Measurements from ENCODE around the gene EFHC1.

Gene EFHC1

DNA sequence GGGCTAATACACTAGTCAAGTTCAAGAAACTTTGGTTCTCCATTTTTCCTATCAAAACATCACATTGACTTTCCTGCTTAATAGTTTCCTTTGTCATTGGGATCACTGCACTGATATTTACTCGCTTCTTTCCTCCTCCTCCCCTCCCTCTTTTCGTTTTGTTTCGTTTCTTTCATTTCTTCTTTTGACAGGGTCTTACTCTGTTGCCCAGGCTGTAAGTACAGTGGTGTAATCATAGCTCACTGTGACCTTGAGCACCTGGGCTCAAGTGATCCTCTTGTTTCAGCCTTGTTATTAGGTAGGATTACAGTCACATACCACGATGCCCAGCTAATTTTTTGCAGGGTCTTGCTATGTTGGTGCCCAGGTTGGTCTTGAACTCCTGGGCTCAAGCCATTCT is 45.9 kb upstream of the EFHC1 start:
- Histone ChIP-seq H3K36me3 (ENCODE audit: insufficient read depth, low read length) (no peaks in the 10 kb centered on the region), H3K9me2 (replicated peaks; ENCODE audit: low read depth, low read length) (no peaks in the 10 kb centered on the region), H3K4me1 (ENCODE audit: insufficient read depth, low read length, poor library complexity, severe bottlenecking) (peaks cover 21% of the 10 kb centered on the region), H3K4me2 (ENCODE audit: low read depth, low read length, poor library complexity, severe bottlenecking) (no peak overlapping the region), H3K27me3 (ENCODE audit: insufficient read depth, low read length, poor library complexity, severe bottlenecking) (no peaks in the 10 kb centered on the region), H3K9me3 (ENCODE audit: insufficient read depth, low read depth, low read length) (no peaks in the 10 kb centered on the region; the same call in 1 of the 2 replicates), H2AFZ (ENCODE audit: low read length) (no peak overlapping the region), H3K4me3 (ENCODE audit: low read length, poor library complexity, severe bottlenecking) (no peak overlapping the region), H4K20me1 (ENCODE audit: insufficient read depth, low read length, poor library complexity, severe bottlenecking) (no peaks in the 10 kb centered on the region), H3F3A (ENCODE audit: low read depth) (no peaks in the 10 kb centered on the region), H3K9ac (ENCODE audit: low read depth, low read length, poor library complexity, severe bottlenecking) (no peak overlapping the region), H3K79me2 (ENCODE audit: insufficient read depth, low read length) (no peaks in the 10 kb centered on the region)
- TF ChIP-seq, protein P1, sequence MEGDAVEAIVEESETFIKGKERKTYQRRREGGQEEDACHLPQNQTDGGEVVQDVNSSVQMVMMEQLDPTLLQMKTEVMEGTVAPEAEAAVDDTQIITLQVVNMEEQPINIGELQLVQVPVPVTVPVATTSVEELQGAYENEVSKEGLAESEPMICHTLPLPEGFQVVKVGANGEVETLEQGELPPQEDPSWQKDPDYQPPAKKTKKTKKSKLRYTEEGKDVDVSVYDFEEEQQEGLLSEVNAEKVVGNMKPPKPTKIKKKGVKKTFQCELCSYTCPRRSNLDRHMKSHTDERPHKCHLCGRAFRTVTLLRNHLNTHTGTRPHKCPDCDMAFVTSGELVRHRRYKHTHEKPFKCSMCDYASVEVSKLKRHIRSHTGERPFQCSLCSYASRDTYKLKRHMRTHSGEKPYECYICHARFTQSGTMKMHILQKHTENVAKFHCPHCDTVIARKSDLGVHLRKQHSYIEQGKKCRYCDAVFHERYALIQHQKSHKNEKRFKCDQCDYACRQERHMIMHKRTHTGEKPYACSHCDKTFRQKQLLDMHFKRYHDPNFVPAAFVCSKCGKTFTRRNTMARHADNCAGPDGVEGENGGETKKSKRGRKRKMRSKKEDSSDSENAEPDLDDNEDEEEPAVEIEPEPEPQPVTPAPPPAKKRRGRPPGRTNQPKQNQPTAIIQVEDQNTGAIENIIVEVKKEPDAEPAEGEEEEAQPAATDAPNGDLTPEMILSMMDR (conservative IDR thresholded peaks at IDR 0.05; ENCODE audit: low read length), result no peak
- TF ChIP-seq EZH2phosphoT487 (IDR thresholded peaks at IDR 0.05; ENCODE audit: borderline replicate concordance), result no peak

- Histone ChIP-seq H3K9ac (ENCODE audit: low read depth, low read length, poor library complexity, severe bottlenecking) (no peak overlapping the region), H3K27me3 (ENCODE audit: insufficient read depth, low read length, poor library complexity, severe bottlenecking) (no peaks in the 10 kb centered on the region), H3K4me3 (ENCODE audit: low read length, poor library complexity, severe bottlenecking) (no peak overlapping the region), H3K4me1 (ENCODE audit: insufficient read depth, low read length, poor library complexity, severe bottlenecking) (peaks cover 23% of the 10 kb centered on the region), H2AFZ (ENCODE audit: low read length) (no peak overlapping the region), H4K20me1 (ENCODE audit: insufficient read depth, low read length, poor library complexity, severe bottlenecking) (no peaks in the 10 kb centered on the region), H3F3A (ENCODE audit: low read depth) (no peaks in the 10 kb centered on the region), H3K79me2 (ENCODE audit: insufficient read depth, low read length) (no peaks in the 10 kb centered on the region), H3K4me2 (ENCODE audit: low read depth, low read length, poor library complexity, severe bottlenecking) (no peak overlapping the region), H3K9me3 (ENCODE audit: insufficient read depth, low read depth, low read length) (no peaks in the 10 kb centered on the region; the same call in 1 of the 2 replicates), H3K36me3 (ENCODE audit: insufficient read depth, low read length) (no peaks in the 10 kb centered on the region), H3K9me2 (replicated peaks; ENCODE audit: low read depth, low read length) (no peaks in the 10 kb centered on the region)
- TF ChIP-seq, protein P1 (conservative IDR thresholded peaks at IDR 0.05; ENCODE audit: low read length), result no peak
- TF ChIP-seq EZH2phosphoT487 (IDR thresholded peaks at IDR 0.05; ENCODE audit: borderline replicate concordance), result no peak
Observed at GRCh38 chr6:52375780-52376556, 44.2 kb upstream of the EFHC1 start.

GRCh38 chr6:52376763-52377162 is 43.4 kb upstream of the EFHC1 start:
- H3K9me2 ChIP-seq (replicated peaks; ENCODE audit: low read depth, low read length), result no peaks in the 10 kb centered on the region
- no peaks in the 10 kb centered on the region for H3K27me3 ChIP-seq (ENCODE audit: insufficient read depth, low read length, poor library complexity, severe bottlenecking)
- no peak overlapping the region for H2AFZ ChIP-seq (ENCODE audit: low read length)
- no peak overlapping the region for H3K4me3 ChIP-seq (ENCODE audit: low read length, poor library complexity, severe bottlenecking)
- no peaks in the 10 kb centered on the region for H3K36me3 ChIP-seq (ENCODE audit: insufficient read depth, low read length)
- no peaks in the 10 kb centered on the region for H3F3A ChIP-seq (ENCODE audit: low read depth)
- no peak overlapping the region for H3K4me2 ChIP-seq (ENCODE audit: low read depth, low read length, poor library complexity, severe bottlenecking)
- no peaks in the 10 kb centered on the region; the same call in 1 of the 2 replicates for H3K9me3 ChIP-seq (ENCODE audit: insufficient read depth, low read depth, low read length)
- no peaks in the 10 kb centered on the region for H4K20me1 ChIP-seq (ENCODE audit: insufficient read depth, low read length, poor library complexity, severe bottlenecking)
- TF ChIP-seq EZH2phosphoT487 (IDR thresholded peaks at IDR 0.05; ENCODE audit: borderline replicate concordance), result no peak
- peaks cover 27% of the 10 kb centered on the region for H3K4me1 ChIP-seq (ENCODE audit: insufficient read depth, low read length, poor library complexity, severe bottlenecking)
- no peaks in the 10 kb centered on the region for H3K79me2 ChIP-seq (ENCODE audit: insufficient read depth, low read length)
- no peak overlapping the region for H3K9ac ChIP-seq (ENCODE audit: low read depth, low read length, poor library complexity, severe bottlenecking)

Measured in Loucy (cell line).